HPDE6-E6E7 (cell line): Measurements from ENCODE around the gene FLNC.

Experiments used
- DNase-seq: peaks from one replicate; pipeline ENCODE4 v3.0.0; 2011; ENCODE audit warnings: missing footprints; ENCODE audit errors: extremely low spot score

Gene FLNC

DNA sequence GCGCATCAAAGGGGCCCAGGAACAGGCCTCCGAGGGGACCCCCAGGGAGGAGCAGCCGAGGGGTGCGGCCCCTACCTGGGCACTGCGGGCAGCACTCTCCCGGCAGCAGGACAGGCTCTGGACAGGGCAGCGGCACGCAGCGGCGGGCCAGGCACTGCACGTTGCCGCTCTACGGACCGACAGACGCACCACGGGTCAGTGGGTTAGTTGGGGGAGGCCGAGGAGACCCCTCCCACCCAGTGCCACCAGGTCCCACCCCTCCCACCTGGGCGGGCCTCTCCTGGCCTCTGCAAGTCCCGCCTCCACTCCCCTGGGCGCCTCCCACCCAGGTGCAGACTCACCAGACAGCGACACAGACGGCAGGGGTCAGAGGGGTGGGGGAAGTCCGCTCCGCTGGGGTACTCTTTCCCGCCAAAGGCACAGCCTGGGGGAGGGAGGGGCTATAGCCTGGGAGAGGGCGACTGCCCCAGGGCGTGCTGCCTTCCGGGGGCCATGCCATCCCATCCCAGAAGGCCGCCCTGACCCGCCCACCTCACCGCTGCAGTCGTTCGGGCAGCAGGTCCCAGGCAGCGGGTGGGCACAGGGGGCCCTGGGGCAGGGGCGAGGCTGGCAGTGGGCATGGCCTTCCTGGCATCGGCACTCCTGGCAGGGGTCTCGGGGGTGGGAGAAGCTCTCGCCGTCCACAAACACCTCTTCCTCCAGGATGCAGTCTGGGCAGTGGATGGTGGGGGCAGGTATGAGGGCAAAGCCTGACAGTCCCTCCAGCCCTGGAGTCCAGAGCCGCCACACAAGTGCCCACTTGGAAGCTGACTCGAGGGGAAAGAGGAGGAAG, 61.1 kb downstream of the FLNC start:
- DNase-seq, result no peak

DNA sequence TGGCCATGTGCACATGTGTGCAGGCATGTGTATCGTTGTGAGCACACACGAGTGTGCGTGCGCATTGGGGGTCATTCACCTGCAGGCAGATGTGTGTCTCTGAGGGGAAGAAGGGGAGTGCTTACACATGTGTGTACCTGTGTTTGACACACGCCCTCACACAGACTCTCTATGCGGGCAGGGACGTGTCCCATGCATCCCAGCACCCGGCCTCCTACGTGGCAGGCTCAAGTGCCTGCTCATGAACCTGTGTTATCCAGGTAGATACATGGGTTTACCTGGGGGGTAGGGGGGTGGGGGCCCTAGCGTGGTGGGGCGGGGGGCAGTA, 61.7 kb downstream of the FLNC start:
- no peak for DNase-seq

DNA sequence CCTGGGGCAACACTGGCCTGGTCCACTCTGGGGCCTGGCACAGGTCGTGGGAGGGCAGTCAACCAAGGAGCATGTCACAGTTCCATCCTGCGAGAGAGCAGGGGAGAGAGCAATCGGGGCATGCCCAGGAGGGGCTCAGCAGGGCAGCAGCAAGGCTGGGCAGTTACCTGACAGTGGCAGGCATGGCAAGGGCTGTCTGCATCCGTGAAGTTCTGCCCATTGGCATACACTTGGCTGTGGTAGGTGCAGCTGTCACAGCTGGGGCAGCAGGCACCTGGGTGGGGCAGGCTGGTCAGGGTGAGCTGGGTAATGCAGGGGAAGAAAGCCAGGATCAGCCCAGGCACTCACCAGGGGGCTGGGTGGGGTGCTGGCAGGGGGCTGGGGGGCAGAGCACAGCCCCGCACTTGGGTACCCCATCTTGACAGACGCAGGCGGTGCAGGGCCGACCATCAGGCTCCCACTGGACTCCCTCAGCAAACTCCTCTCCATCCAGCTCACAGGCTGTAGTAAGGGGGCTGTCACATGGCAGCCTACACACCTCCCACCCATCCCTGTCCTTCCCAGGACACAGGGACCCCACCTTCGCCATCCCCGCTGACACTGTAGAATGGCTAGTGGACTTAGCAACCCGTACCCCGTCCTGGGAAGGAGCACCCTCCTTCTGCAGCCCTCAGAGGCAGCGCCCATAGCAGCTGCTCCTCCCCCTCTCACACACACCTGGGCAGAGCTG, 62.5 kb downstream of the FLNC start:
- DNase-seq, result no peak

DNA sequence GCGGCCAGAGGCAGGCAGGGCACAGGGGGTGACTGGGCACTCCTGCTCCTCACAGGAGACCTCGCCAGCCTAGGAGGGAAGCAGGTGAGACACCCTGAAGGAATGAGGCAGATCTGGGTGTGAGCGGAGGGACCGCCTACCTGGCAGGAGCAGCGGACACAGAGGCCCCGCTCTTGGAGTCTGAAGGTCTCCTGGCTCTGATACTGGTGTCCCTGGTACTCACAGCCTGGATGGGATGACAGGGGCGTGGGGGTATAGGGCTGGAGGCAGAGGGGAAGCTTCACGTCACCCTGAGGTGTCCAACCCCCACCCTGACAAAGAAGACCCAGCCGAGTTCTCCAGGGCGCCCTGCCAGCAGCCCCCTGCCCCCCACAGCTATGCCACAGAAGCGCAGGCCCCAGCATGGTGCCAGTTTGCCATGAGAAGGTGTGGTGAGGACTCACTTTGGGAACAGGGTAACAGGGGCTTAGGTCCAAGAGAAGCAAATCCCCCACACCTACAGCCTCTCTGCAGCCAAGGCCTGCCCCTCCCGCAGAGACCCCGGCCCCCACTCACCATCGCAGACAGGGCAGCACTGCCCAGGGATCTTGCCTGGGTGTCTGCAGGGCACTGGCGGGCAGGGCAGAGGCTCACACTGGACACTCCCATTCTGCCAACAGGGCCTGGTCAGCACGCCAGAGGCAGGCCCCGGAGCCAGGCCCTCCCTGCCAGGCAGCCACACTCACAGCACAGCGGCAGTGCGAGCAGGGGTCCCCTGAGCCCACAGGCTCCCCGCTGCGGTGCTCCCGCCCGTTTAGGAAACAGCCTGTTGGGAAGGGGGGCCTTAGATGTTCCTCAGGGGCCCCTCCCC, 63.3 kb downstream of the FLNC start:
- DNase-seq, result peak; percentile 97

DNA sequence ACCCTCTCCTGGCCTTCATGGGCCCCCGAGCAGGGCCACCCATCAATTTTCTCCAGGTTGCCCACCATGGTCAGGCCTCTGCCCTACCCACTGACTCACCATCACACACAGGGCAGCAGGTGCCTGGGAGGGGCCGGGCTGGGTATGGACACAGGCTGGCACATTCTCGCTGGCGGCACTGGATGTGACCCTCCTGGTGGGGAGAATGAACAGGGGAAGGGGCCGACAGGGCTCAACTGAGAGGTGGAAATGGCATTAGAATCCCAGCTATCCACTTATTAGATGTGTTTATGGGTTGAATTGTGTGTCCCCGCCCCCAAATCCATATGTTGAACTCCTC, 63.9 kb downstream of the FLNC start:
- DNase-seq, result no peak

DNA sequence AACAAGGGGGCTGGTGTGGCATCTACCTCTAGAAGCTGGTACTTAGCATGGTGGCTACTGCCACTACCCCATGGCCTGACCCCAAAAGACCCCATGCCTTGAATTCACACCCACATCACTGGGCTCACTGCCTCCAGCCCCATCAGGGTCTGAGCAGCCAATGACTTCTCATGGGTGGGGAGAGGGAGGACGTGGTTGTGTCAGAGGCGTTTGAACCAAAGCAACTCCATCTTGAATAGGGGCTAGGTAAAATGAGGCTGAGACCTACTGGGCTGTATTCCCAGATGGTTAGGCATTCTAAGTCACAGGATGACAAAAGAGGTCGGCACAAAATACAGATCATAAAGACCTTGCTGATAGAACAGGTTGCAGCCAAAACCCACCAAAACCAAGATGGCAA, 65.1 kb downstream of the FLNC start:
- DNase-seq, result no peak

DNA sequence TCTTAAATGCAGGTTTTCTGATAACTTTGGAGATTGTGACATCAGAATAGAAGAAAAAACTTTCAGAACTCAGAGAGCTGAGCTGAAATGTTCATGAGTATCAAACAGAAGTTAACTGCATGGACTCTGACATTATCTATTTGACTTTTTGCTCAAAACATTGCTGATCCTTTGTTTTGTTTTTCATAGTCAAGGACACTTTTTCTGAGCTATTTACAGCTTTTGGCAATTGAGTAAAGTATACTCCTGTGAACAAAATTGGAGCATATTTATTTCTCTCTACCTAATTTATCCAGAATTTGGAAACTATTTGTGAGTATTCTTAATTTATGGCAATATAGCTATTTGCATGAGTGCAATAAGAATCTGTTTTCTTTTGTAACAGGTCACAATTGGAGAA, 69.2 kb downstream of the FLNC start:
- no peak for DNase-seq

DNA sequence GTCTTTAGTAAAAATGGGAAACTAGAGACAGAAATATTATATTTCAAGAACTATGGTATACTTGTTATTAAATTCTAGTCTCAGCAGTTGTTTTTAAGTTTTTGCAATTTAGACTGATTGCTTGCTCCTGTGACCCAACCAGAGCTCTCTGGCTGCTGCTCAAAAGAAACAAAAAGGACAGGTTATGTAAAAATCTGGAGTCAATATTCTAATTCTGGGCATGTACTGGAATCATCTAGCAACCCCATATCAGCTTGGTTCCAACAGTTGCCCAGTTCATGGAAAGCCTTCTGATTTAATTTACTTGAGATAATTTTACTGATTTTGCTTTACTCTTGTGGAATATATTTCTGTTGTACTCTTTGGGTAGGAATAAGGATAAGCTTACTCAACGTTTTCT, 70.0 kb downstream of the FLNC start:
- DNase-seq, result no peak

DNA sequence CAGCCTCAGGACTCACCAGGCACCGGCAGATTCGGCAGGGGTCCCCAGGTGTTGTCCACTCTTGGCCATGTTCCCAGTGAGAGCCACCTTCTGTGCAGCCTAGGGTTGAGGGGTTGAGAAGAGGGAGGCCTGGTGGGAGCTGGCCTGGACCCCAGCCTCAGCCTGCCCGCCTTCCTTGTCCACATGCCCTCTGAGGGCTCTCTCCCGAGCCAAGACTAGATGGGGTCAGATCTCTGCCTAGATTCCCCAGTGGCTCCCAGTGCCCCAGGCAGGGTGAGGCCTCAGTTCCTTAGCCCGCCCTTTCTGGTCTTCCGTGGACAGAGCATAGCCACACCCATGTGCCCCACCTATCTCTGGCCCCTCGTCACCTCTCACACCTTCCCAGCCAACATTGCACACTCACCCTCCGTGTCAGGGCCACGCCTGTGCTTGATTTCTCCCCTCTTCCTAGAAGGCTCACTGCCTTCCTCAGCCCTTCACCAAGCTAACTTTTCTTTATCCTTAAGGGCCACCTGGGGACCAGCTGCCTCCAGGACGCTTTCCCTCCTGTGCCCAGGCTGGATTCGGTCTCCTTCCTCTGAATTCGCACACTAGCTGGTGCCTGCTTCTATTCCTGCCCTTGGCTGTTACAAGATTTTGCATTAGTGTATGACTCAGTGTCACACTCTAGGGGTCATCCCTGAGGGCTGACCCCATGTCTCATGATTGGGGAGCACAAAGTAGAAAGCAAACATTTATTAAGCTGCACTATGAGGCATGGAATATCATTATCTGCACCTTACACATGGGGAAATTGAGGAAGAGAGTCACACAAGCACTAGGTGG, 72.8 kb downstream of the FLNC start:
- DNase-seq, result no peak

DNA sequence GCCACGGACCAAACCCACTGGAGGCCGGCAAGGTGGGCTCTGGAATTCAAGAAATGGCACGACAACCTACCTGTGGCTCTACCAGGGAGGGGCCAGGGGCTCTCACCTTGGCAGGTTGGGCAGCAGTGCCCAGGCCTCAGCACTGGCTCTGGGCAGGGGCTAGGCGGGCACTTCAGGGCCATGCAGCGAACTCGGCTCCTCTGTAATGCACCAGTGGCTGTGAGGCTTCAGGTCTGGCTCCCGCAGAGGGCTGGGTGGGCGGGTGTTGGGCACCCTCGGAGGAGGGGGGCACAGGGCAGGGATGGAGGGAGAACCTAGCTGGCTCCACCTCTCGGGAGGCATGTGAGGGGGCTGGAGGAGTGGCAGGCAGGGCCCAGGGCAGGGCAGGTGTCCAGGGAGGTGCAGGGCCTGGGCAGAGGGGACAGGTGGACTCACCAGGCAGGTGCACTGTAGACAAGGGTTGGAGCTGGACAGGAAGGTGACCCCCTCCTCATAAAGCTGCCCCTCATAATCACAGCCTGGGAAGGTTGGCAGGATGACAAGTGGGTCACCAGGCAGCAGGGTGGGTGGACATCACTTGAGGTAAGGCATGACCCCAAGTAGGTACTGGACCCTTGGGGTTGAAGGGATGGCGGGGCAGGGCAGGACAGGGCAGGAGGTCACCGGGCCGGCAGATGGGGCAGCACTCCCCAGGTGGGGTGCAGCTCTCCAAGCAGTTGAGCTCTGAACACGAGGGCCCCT, 73.6 kb downstream of the FLNC start:
- no peak for DNase-seq

DNA sequence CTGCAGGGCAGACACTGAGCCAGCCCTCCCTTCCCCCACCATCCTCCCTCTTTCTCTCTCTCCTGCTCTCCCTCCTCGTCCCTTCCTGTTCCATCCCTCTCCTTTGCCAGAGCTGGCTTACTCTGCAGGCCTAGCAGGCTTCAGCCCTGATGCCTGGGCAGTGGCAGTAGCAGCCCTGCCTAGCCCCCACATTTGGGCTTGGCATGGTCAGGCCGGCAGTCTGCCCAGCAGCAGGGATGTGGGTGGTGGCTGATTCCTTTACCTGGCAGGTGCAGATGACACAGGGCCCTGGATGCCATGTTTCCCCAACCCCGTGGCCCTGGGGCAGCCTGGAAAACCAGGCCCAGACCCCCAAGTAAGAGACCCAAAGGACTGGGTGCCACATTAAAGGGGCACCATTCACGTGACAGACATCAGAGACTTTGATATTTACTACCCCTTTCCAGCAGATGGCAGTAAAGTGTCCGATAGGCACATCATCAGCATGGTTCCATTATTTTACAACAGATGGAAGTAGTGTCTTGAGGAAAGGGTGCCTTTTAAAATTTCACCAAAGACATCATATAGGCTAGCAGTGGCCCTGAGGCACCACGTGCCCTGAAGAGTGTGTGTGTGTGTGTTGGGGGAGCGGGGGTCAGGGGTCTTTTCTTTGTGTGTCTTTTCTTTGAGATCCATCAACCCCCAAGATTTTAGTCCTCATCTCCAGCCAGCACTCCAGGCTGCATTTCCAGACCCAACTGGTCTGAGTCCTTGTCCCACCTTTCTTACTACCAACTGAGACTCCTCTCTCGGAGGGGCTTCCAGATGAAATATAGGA, 74.4 kb downstream of the FLNC start:
- no peak for DNase-seq

DNA sequence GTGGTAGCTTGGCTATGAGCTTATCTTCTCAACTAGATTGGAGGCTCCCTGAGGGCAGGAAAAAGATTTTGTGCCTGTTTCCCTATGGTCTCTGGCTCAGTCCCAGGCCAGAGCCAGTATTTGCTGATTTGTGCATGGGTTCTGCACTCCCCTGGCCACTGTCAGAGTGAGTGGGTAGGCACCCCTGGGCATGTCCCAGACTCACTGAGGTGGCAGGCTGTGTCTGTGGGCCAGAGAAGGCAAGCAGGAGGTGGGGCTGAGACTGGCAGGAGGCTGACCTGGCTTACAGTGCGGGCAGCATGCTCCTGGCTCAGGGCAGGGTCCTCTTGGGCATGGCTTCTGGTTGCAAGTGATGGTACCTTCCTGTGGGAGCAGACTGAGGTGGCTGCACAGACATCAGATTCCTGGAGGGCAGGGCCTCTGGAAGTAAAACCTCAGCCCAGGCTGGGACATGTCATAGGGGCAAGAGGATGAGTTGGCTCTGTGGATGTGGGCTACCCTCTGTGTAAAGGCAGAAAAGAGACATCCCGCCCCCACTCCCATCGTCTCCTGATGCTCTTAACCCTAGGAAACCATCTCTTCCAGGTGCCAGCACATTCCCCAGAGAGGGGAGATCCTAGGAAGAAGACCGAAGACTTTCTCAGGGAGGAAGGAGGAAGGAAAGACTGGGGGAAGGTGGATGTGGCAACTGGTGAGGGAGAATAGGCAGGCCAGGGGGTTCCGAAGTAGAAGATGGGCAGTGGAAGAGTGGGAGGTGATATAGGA, 76.0 kb downstream of the FLNC start:
- no peak for DNase-seq

DNA sequence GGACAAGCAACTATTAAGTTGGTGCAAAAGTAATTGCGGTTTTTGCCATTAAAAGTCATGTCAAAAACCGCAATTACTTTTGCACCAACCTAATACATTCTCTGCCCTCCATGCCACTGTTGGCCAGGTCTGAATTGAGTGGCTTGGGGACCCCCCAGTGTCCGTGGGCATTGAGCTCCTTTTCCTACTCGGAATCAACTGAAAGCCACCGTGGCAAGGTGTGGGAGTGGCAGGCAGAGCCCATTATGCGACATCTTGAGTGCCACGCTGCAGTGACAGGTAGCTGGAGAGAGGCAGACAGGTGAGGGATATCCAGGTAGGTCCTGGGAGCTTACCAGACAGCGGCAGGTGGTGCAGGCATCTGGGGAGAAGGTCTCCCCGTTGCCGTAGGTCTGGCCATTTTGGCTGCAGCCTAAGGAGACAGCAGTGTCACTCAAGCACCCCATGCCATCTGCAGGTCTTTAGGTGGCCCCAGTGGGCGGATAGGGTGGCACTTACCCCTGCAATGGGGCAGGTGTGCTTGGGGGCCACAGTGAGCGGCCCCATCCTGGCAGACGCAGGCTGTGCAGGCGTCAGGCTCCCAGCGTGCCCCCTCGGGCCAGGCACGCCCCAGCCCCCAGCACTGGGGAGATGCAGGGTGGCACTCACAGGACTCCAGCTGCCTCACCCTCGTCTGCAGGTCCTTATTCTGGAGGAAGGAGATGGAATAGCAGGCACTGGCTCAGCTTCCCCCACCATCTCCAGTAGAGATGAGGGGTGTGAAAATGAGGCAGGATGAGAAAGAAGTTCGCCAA, 76.8 kb downstream of the FLNC start:
- DNase-seq, result no peak
